HepG2 (cell line): ENCODE results near the gene WIPF2. TPM values are rescaled to one million over a fixed set of nuclear protein-coding genes. Genes with fewer than 3 reads are reported as not detected.

Experiments
- HCFC1 ChIP-seq: fragments of 150-350 bp; IDR thresholded peaks from 2 replicates; pipeline ENCODE4 v1.6.1; 2014; ENCODE audit warnings: low read depth, low read length
- ISL2 ChIP-seq: sonication (generic); formaldehyde crosslinking; IDR thresholded peaks from 2 replicates; pipeline ENCODE4 v1.5.0; 2020; ENCODE audit warnings: missing genetic modification reagents
- KDM4B ChIP-seq: sonication (generic); formaldehyde crosslinking; IDR thresholded peaks from 2 replicates; pipeline ENCODE4 v1.4.0; 2020; ENCODE audit warnings: missing genetic modification reagents
- KDM5B ChIP-seq: sonication (generic); formaldehyde crosslinking; IDR thresholded peaks from 2 replicates; pipeline ENCODE4 v1.4.0; 2020; ENCODE audit warnings: missing genetic modification reagents, mild to moderate bottlenecking, borderline replicate concordance
- MAFG ChIP-seq: sonication (generic); formaldehyde crosslinking; IDR thresholded peaks from 2 replicates; pipeline ENCODE4 v1.5.1; 2020; ENCODE audit warnings: mild to moderate bottlenecking, missing genetic modification reagents
- PATZ1 ChIP-seq: sonication (generic); formaldehyde crosslinking; IDR thresholded peaks from 2 replicates; pipeline ENCODE4 v1.4.0; 2020; ENCODE audit warnings: missing genetic modification reagents
- POGZ ChIP-seq: sonication (generic); formaldehyde crosslinking; IDR thresholded peaks from 2 replicates; pipeline ENCODE4 v1.4.0; 2020; ENCODE audit warnings: mild to moderate bottlenecking, missing genetic modification reagents
- RFX5 ChIP-seq: IDR thresholded peaks from 2 replicates; pipeline ENCODE4 v1.6.1; 2011; ENCODE audit warnings: low read depth, low read length, improper control_type of control experiment
- SMARCE1 ChIP-seq: fragments of 450-650 bp; IDR thresholded peaks from 2 replicates; pipeline ENCODE4 v1.6.1; 2017; ENCODE audit warnings: borderline replicate concordance
- ZBTB7A ChIP-seq: sonication (generic); formaldehyde crosslinking; IDR thresholded peaks from 2 replicates; pipeline ENCODE4 v1.8.0; 2022; ENCODE audit warnings: mild to moderate bottlenecking, missing genetic modification reagents
- ZFP36L1 ChIP-seq: sonication (generic); formaldehyde crosslinking; IDR thresholded peaks from 2 replicates; pipeline ENCODE4 v1.8.0; 2022; ENCODE audit warnings: mild to moderate bottlenecking, missing genetic modification reagents, moderate library complexity
- ZNF143 ChIP-seq: sonication (generic); formaldehyde crosslinking; IDR thresholded peaks from 2 replicates; pipeline ENCODE4 v1.4.0; 2020; ENCODE audit warnings: missing genetic modification reagents
- ZNF414 ChIP-seq: sonication (generic); formaldehyde crosslinking; IDR thresholded peaks from 2 replicates; pipeline ENCODE4 v1.5.0; 2020; ENCODE audit warnings: missing genetic modification reagents
- ZNF512B ChIP-seq: sonication (generic); formaldehyde crosslinking; IDR thresholded peaks from 2 replicates; pipeline ENCODE4 v1.5.1; 2020; ENCODE audit warnings: missing genetic modification reagents, mild to moderate bottlenecking, borderline replicate concordance
- ZNF572 ChIP-seq: sonication (generic); formaldehyde crosslinking; IDR thresholded peaks from 2 replicates; pipeline ENCODE4 v1.5.1; 2020; ENCODE audit warnings: mild to moderate bottlenecking, missing genetic modification reagents
- polyA plus RNA-seq, 8 experiments: library from polyadenylated mRNA; depleted of rRNA in 3 of 8; stranded (reverse) in 7 of 8; unstranded in 1 of 8; fragments of >200 nt; fragmentation: Illumina TruSeq in 4 of 8; extraction: Trizol in 4 of 8; gene quantifications; 2 replicates each; pipeline versions ENCODE4 v1.2.1 to v1.2.3, GENCODE V29; 2011 to 2016; ENCODE audit warnings: low read depth in 4 of 8, missing spikeins in 1 of 8, mixed read lengths in 1 of 8; ENCODE audit not compliant: insufficient read depth in 1 of 8
- total RNA-seq, 5 experiments: library from RNA; depleted of rRNA; stranded (reverse); fragments of >200 nt; fragmentation: Illumina TruSeq; extraction: Trizol; gene quantifications; 2 replicates each; pipeline ENCODE4 v1.2.3, GENCODE V29; 2016; ENCODE audit warnings: low read depth in 1 of 5
- TF ChIP-seq, protein P1 (sequence below): sonication (generic); formaldehyde crosslinking; IDR thresholded peaks from 2 replicates; pipeline ENCODE4 v1.4.0; 2020; ENCODE audit warnings: mild to moderate bottlenecking, missing genetic modification reagents, borderline replicate concordance
- TF ChIP-seq, protein P2 (sequence below): sonication (generic); formaldehyde crosslinking; conservative IDR thresholded peaks from 2 replicates; pipeline ENCODE4 v1.8.0; 2022; ENCODE audit warnings: mild to moderate bottlenecking, moderate library complexity, missing genetic modification reagents

The WIPF2 gene
- total and polyA plus RNA-seq, 2 of the 13 experiments (the other 11 are each of a cell fraction or from before 2014, with no cell fraction given), result 7.2 to 10.8 TPM

GRCh38 chr17:40326014-40326831 is 107.1 kb downstream of the WIPF2 start (continued):
- TF ChIP-seq ZNF414 (CRISPR knock-in tag) (no peak), HCFC1 (no peak), KDM4B (CRISPR knock-in tag) (no peak), MAFG (CRISPR knock-in tag) (no peak), ZNF572 (CRISPR knock-in tag) (no peak), RFX5 (no peak), KDM5B (CRISPR knock-in tag) (no peak), ZFP36L1 (CRISPR knock-in tag) (no peak), PATZ1 (CRISPR knock-in tag) (0 out of 2 replicates have a peak, but pooled peaks have one; percentile 17), SMARCE1 (no peak), ZBTB7A (CRISPR knock-in tag) (peak; percentile 6; the same call in 1 of the 2 replicates), ZNF143 (CRISPR knock-in tag) (no peak), POGZ (no peak), ISL2 (no peak), ZNF512B (CRISPR knock-in tag) (no peak)
- TF ChIP-seq, protein P1, sequence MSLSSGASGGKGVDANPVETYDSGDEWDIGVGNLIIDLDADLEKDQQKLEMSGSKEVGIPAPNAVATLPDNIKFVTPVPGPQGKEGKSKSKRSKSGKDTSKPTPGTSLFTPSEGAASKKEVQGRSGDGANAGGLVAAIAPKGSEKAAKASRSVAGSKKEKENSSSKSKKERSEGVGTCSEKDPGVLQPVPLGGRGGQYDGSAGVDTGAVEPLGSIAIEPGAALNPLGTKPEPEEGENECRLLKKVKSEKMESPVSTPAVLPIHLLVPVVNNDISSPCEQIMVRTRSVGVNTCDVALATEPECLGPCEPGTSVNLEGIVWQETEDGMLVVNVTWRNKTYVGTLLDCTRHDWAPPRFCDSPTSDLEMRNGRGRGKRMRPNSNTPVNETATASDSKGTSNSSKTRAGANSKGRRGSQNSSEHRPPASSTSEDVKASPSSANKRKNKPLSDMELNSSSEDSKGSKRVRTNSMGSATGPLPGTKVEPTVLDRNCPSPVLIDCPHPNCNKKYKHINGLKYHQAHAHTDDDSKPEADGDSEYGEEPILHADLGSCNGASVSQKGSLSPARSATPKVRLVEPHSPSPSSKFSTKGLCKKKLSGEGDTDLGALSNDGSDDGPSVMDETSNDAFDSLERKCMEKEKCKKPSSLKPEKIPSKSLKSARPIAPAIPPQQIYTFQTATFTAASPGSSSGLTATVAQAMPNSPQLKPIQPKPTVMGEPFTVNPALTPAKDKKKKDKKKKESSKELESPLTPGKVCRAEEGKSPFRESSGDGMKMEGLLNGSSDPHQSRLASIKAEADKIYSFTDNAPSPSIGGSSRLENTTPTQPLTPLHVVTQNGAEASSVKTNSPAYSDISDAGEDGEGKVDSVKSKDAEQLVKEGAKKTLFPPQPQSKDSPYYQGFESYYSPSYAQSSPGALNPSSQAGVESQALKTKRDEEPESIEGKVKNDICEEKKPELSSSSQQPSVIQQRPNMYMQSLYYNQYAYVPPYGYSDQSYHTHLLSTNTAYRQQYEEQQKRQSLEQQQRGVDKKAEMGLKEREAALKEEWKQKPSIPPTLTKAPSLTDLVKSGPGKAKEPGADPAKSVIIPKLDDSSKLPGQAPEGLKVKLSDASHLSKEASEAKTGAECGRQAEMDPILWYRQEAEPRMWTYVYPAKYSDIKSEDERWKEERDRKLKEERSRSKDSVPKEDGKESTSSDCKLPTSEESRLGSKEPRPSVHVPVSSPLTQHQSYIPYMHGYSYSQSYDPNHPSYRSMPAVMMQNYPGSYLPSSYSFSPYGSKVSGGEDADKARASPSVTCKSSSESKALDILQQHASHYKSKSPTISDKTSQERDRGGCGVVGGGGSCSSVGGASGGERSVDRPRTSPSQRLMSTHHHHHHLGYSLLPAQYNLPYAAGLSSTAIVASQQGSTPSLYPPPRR (CRISPR knock-in tag), result peak; percentile 81; the same call in 1 of the 2 replicates
- TF ChIP-seq, protein P2, sequence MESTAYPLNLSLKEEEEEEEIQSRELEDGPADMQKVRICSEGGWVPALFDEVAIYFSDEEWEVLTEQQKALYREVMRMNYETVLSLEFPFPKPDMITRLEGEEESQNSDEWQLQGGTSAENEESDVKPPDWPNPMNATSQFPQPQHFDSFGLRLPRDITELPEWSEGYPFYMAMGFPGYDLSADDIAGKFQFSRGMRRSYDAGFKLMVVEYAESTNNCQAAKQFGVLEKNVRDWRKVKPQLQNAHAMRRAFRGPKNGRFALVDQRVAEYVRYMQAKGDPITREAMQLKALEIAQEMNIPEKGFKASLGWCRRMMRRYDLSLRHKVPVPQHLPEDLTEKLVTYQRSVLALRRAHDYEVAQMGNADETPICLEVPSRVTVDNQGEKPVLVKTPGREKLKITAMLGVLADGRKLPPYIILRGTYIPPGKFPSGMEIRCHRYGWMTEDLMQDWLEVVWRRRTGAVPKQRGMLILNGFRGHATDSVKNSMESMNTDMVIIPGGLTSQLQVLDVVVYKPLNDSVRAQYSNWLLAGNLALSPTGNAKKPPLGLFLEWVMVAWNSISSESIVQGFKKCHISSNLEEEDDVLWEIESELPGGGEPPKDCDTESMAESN (CRISPR knock-in tag), result no peak
